ENCODE data around the gene RANBP10.
A peak's percentile ranks its signal among the peaks of the same experiment; 100 is the strongest.

The RANBP10 gene

DNA sequence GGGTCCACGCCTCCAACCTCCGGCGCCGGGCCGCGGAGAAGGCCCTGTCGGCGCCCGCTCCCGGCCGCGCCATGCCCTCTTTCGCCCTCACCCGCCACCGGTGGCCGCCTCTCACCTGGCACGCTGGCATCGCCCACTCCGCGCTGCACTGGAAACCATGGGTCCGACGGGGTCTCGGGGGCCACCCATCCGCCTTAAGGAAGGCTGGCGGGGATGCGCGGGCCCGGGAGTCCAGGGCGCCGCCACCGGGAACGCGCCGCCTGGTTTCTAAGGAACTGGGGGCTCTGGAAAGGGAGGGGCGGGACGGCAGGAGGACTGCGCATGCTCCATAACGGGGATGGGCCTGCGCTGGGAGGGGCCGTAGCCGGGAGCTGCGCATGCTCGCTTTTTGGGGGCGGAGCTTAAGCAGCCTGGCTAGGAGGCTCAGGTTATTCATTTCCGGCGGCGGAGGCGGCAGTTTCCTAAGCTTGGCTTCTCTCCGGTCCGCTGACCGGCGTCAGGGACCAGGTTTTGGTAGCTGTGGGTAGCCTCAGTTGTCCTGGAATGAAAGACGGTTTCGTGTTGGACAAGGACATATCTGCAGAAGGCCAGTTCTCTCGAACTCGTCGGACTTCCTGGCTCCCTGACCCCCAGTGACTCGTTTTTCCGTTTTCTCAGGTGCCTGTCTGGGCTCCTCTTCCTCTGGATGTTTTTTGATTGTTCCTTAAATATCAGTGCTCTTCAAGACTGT, 87.1 kb downstream of the RANBP10 start, which contains the start of gene GFOD2:
Gene GFOD2 (minus strand): TSS at position 269 of the 730 bp plus-strand sequence. CDS start 33,601 bp downstream, outside the sequence.
- Mint-ChIP-seq H3K4me3 (peak within 1 kb of the TSS; percentile 94), H3K27me3 (peaks cover 4% of the 10 kb centered on the region), H3K4me1 (peaks cover 33% of the 10 kb centered on the region), H3K27ac (peak within 1 kb of the TSS; percentile 96), H3K36me3 (peaks cover 6% of the 10 kb centered on the region), H3K9me3 (no peaks in the 10 kb centered on the region)
- CTCF ChIA-PET: interaction anchor here (0.7 to 1.9 kb wide), 5 partner anchors 10 to 97 kb away, joined by 3 to 7 read pairs (median 4); partner anchors contain the start of gene C16orf86
- peak; percentile 99 for DNase-seq

DNA sequence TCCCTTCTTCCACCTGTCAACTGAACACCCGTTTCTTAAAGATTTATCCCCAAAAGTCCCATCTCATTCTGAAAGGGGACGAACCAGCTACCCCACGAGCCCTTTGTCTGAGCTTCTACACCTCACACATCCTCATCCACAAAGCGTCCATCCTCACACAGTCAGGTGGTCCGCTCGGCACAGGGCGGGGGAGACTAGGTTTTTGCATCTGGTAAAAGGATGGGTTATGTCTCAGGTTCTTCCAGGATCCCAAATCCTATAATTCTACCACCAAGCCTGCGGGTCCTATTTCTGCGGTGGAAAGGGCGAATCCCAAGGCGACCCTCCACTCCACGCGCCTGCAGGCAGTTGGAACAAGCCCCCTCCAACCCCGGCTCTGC, 87.7 kb downstream of the RANBP10 start:
- Mint-ChIP-seq H3K27me3 (peaks cover 4% of the 10 kb centered on the region), H3K36me3 (peaks cover 6% of the 10 kb centered on the region), H3K9me3 (no peaks in the 10 kb centered on the region), H3K4me1 (peaks cover 35% of the 10 kb centered on the region), H3K27ac (no peak overlapping the region), H3K4me3 (peak overlapping the region; percentile 94)
- CTCF ChIA-PET: interaction anchor here (1.2 to 1.9 kb wide), 4 partner anchors 11 to 98 kb away, joined by 4 to 7 read pairs (median 5); partner anchors contain the start of gene C16orf86
- DNase-seq: no peak

DNA sequence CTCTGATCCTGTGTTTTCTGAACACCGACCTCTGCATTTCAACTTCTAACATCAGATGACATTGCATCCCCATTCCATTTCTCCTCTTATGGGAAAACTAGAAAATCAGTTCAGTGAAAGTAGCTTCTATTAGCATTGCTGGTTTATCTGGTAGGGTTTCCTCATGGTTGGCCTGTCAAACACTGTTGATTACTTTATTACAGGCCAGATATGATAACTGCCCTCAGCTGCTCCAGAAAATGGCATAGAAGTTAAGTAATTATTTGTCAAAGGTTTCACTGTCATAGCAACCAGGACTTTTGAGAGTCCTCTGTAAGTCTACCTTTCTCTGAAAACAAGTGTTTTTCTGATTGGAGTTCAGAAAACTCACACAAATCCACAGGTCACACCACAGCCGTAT, 90.3 kb downstream of the RANBP10 start:
- Mint-ChIP-seq H3K27me3 (peaks cover 4% of the 10 kb centered on the region), H3K4me1 (peaks cover 36% of the 10 kb centered on the region), H3K4me3 (no peak overlapping the region), H3K27ac (no peak overlapping the region), H3K36me3 (peaks cover 5% of the 10 kb centered on the region), H3K9me3 (no peaks in the 10 kb centered on the region)
- CTCF ChIA-PET: interaction anchor here (0.8 to 1.3 kb wide), 2 partner anchors 34 to 100 kb away, joined by 3 to 4 read pairs; no protein-coding TSS in a partner anchor
- no peak for DNase-seq

GRCh38 chr16:67714522-67714921, 91.8 kb downstream of the RANBP10 start:
- Mint-ChIP-seq H3K9me3 (no peaks in the 10 kb centered on the region), H3K4me3 (no peak overlapping the region), H3K4me1 (peaks cover 22% of the 10 kb centered on the region), H3K36me3 (peaks cover 6% of the 10 kb centered on the region), H3K27me3 (peaks cover 4% of the 10 kb centered on the region), H3K27ac (no peak overlapping the region)
- CTCF ChIA-PET: interaction anchor here (0.6 to 1.3 kb wide), 2 partner anchors 102 to 1512 kb away, joined by 3 to 4 read pairs; no protein-coding TSS in a partner anchor
- DNase-seq: no peak

GRCh38 chr16:67713647-67714273, 92.6 kb downstream of the RANBP10 start:
- DNase-seq: no peak
- no peak overlapping the region for H3K27ac Mint-ChIP-seq
- H3K9me3 Mint-ChIP-seq: no peaks in the 10 kb centered on the region
- no peaks in the 10 kb centered on the region for H3K27me3 Mint-ChIP-seq
- peaks cover 6% of the 10 kb centered on the region for H3K36me3 Mint-ChIP-seq
- CTCF ChIA-PET: interaction anchor here (0.6 to 1.3 kb wide), 2 partner anchors 103 to 1513 kb away, joined by 3 to 4 read pairs; no protein-coding TSS in a partner anchor
- H3K4me1 Mint-ChIP-seq: peaks cover 22% of the 10 kb centered on the region
- no peak overlapping the region for H3K4me3 Mint-ChIP-seq

- Mint-ChIP-seq H3K4me1 (peaks cover 3% of the 10 kb centered on the region), H3K36me3 (peaks cover 4% of the 10 kb centered on the region), H3K27me3 (no peaks in the 10 kb centered on the region), H3K4me3 (no peak overlapping the region), H3K9me3 (no peaks in the 10 kb centered on the region), H3K27ac (no peak overlapping the region)
- CTCF ChIA-PET: no interaction called here
- DNase-seq: no peak
These were observed 95.8 kb downstream of the RANBP10 start for GRCh38 chr16:67710607-67711006.

DNA sequence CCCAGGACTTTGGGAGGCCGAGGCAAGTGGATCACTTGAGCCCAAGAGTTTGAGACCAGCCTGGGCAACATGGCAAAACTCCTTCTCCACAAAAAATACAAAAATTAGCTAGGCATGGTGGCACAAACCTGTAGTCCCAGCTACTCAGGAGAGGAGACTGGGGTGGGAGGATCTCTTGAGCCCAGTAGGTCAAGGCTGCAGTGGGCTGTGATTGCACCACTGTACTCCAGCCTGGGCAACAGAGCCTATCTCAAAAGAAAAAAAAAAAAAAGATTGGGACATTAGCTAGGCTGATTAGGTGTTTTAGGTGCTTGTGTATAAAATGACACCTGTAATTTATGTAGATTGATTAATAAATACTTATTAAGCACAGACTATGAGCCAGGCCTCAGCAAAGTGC, 97.3 kb downstream of the RANBP10 start:
- DNase-seq: no peak
- H3K4me3 Mint-ChIP-seq: no peak overlapping the region
- CTCF ChIA-PET: no interaction called here
- H3K9me3 Mint-ChIP-seq: no peaks in the 10 kb centered on the region
- H3K36me3 Mint-ChIP-seq: peaks cover 4% of the 10 kb centered on the region
- H3K4me1 Mint-ChIP-seq: peaks cover 9% of the 10 kb centered on the region
- H3K27ac Mint-ChIP-seq: no peak overlapping the region
- H3K27me3 Mint-ChIP-seq: no peaks in the 10 kb centered on the region

GRCh38 chr16:67708368-67708771, 98.0 kb downstream of the RANBP10 start:
- H3K27me3 Mint-ChIP-seq: no peaks in the 10 kb centered on the region
- peaks cover 13% of the 10 kb centered on the region for H3K4me1 Mint-ChIP-seq
- H3K36me3 Mint-ChIP-seq: peaks cover 4% of the 10 kb centered on the region
- no peak overlapping the region for H3K4me3 Mint-ChIP-seq
- no peak for DNase-seq
- no peak overlapping the region for H3K27ac Mint-ChIP-seq
- CTCF ChIA-PET: interaction anchor here (0.7 kb wide), 1 partner anchor 108 kb away, joined by 5 read pairs; no protein-coding TSS in a partner anchor
- no peaks in the 10 kb centered on the region for H3K9me3 Mint-ChIP-seq

GRCh38 chr16:67707790-67708189, 98.6 kb downstream of the RANBP10 start:
- no peak for DNase-seq
- Mint-ChIP-seq H3K4me1 (peaks cover 19% of the 10 kb centered on the region), H3K9me3 (no peaks in the 10 kb centered on the region), H3K27ac (no peak overlapping the region), H3K36me3 (peaks cover 4% of the 10 kb centered on the region), H3K4me3 (no peak overlapping the region), H3K27me3 (no peaks in the 10 kb centered on the region)
- CTCF ChIA-PET: interaction anchor here (0.7 kb wide), 1 partner anchor 109 kb away, joined by 5 read pairs; no protein-coding TSS in a partner anchor

DNA sequence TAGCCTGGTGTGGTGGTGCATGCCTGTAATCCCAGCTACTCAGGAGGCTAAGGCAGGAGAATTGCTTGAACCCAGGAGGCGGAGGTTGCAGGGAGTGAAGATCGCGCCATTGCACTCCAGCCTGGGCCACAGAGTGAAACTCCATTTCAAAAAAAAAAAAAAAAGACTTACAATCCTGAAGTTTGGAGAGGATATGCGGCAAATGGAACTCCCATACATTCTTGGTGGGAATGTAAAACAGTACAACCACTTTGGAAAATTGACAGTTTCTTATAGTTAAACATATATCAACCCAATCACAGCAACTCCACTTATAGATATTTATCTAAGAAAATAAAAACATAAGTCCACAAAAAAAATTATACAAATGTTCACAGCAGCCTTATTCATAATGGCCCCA, 99.2 kb downstream of the RANBP10 start:
- no peaks in the 10 kb centered on the region for H3K27me3 Mint-ChIP-seq
- no peaks in the 10 kb centered on the region for H3K9me3 Mint-ChIP-seq
- CTCF ChIA-PET: no interaction called here

DNA sequence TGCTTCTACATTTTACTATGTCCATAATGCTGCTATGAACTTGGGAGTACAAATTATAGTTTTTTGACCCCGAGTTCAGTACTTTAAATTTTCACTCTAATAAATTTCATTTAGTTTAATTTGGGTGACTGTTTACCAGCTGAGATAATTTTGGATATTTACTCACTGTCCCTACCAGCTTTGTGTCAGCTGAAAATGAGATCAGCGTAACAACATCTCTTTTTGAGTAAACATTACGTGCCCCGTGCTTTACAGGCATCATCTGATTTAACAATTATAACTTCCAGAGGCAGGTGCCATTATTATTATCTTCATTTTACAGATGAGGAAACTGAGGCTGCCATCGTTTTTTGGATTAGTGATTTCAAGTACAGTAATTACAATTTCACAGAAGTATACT, 102.2 kb downstream of the RANBP10 start:
- Mint-ChIP-seq H3K27me3 (no peaks in the 10 kb centered on the region), H3K4me1 (peaks cover 22% of the 10 kb centered on the region), H3K36me3 (no peaks in the 10 kb centered on the region), H3K27ac (no peak overlapping the region), H3K4me3 (no peak overlapping the region), H3K9me3 (no peaks in the 10 kb centered on the region)
- no peak for DNase-seq
- CTCF ChIA-PET: no interaction called here

More for the DNA sequence above, 99.2 kb downstream of the RANBP10 start:
- DNase-seq: no peak
- peaks cover 19% of the 10 kb centered on the region for H3K4me1 Mint-ChIP-seq
- no peak overlapping the region for H3K4me3 Mint-ChIP-seq
- no peak overlapping the region for H3K27ac Mint-ChIP-seq
- H3K36me3 Mint-ChIP-seq: peaks cover 4% of the 10 kb centered on the region

- DNase-seq: peak; percentile 45
- peak overlapping the region; percentile 89 for H3K27ac Mint-ChIP-seq
- H3K9me3 Mint-ChIP-seq: no peaks in the 10 kb centered on the region
- CTCF ChIA-PET: no interaction called here
- H3K4me1 Mint-ChIP-seq: peaks cover 22% of the 10 kb centered on the region
- H3K4me3 Mint-ChIP-seq: no peak overlapping the region
- H3K36me3 Mint-ChIP-seq: peaks cover 1% of the 10 kb centered on the region
- H3K27me3 Mint-ChIP-seq: no peaks in the 10 kb centered on the region
These were observed 102.7 kb downstream of the RANBP10 start for GRCh38 chr16:67703626-67704025.

GRCh38 chr16:67702130-67702529, 104.2 kb downstream of the RANBP10 start:
- no peaks in the 10 kb centered on the region for H3K27me3 Mint-ChIP-seq
- CTCF ChIA-PET: no interaction called here
- no peak for DNase-seq
- H3K27ac Mint-ChIP-seq: no peak overlapping the region
- H3K4me1 Mint-ChIP-seq: peaks cover 22% of the 10 kb centered on the region
- H3K9me3 Mint-ChIP-seq: no peaks in the 10 kb centered on the region
- H3K4me3 Mint-ChIP-seq: no peak overlapping the region
- H3K36me3 Mint-ChIP-seq: peaks cover 9% of the 10 kb centered on the region

- Mint-ChIP-seq H3K4me3 (no peak overlapping the region), H3K36me3 (peaks cover 9% of the 10 kb centered on the region), H3K27ac (no peak overlapping the region), H3K9me3 (no peaks in the 10 kb centered on the region), H3K4me1 (peaks cover 22% of the 10 kb centered on the region), H3K27me3 (no peaks in the 10 kb centered on the region)
- CTCF ChIA-PET: no interaction called here
- DNase-seq: no peak
These were observed 104.9 kb downstream of the RANBP10 start for GRCh38 chr16:67701420-67701819.

Measured in activated naive CD4-positive, alpha-beta T cell treated with anti-CD3 and anti-CD28 coated beads, Interleukin-2, amount 10 ng/mL, durations not matched to agents 7 days and 5 days (primary cell).